Measurements from ENCODE around the gene AGAP9.
"Not testable (repeated sequence)": the region's sequence is repeated elsewhere in the genome, so short reads cannot be mapped to it uniquely, and the experiment has no call there.

Gene AGAP9

DNA sequence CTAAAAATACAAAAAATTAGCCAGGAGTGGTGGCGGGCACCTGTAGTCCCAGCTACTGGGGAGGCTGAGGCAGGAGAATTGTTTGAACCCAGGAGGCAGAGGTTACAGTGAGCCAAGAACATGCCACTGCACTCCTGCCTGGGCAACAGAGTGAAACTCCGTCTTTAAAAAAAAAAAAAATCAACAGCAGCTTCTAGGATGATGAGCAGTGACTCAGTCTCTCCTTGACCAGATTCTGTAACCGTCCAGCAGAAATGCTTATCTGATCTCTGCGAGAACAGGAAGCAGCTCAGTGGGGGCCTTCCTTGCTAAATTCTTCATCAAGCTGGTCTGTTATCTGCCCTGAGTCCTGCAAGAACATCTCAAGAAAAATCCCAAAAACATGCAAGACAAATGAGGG, 37.5 kb downstream of the AGAP9 start:
- not testable (repeated sequence) for DNase-seq

DNA sequence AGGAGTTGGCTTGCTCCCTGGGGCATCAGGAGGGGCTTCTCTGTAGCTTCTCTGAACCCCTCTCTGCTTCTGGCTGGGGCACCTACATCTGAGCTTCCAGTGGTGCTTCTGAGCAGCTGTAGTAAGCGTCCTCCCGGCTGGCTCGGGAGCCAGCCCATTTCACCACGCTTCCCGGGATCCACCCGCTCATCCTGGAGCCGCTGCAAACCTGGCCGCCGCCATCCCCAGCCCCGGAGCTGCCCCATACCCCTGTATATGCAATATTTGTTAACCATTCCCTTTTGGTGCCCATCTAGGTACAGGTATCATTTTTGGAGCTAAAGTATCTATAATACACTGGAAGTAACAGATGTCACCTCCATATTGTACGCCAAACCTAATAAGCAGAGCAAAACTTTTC, 38.7 kb downstream of the AGAP9 start:
- not testable (repeated sequence) for DNase-seq

DNA sequence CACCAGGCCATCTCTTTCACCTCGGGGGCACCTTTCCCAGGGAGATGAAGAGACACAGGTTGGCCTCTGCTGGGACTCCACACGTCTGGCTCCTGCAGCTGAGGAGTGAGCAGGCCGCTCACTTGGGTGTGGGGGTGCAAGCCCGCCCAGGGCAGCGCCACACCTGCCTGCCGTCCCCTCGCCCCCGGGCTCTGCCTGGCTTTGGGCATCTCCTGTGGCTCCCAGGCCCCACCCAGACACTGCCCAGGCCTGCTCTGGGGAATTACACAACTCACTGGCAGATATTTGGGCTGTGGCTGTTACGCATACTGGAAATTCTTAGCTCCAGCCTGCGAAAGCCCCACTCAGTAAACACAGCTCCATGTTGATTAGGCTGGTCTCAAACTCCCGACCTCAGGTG, 39.5 kb downstream of the AGAP9 start, which contains the start of gene ANXA8:
ANXA8 (minus strand) TSS at position 193 of the 400 bp plus-strand sequence; CDS start at position 11, 182 bp downstream.
- not testable (repeated sequence) for DNase-seq

DNA sequence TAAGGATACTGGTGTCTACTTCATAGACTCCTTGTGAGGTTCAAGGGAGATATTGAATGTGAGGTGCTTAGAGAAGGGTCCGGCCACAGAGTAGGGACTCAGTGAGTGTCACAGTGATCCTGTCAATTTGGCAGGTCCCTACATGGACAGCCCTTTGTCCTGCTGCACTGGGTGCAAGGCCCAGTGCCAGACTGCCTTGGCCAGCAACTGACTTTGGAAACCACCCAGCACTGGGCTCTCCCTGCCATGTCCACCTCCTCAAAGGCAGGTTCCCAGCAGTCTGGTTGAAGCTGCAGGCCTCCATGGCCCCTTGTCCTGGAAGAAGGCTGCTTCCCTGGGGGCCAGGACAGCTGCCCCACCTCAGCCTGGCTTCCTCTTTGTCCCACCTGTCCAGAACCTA, 41.1 kb downstream of the AGAP9 start:
- DNase-seq: not testable (repeated sequence)

DNA sequence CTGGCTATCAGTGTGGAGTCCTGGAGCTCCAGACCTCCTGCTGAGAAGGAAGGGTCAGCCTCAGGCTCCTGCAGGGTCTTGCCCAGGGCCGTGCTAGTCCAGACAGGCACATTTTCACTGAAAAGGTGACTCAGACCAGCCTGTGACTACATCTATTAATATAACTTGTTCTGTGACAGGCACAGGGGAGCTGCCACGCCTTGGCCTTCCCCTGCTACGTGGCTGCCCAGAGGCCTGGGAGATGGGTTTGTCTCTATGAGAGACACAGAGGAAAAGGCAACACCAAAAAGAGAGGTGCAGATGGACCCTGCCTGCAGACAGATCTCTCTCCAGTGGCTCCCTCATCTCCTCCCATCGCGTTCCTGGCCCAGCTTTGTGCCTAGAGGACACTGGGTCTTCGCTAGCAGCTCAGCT, 41.7 kb downstream of the AGAP9 start:
- DNase-seq: not testable (repeated sequence)

DNA sequence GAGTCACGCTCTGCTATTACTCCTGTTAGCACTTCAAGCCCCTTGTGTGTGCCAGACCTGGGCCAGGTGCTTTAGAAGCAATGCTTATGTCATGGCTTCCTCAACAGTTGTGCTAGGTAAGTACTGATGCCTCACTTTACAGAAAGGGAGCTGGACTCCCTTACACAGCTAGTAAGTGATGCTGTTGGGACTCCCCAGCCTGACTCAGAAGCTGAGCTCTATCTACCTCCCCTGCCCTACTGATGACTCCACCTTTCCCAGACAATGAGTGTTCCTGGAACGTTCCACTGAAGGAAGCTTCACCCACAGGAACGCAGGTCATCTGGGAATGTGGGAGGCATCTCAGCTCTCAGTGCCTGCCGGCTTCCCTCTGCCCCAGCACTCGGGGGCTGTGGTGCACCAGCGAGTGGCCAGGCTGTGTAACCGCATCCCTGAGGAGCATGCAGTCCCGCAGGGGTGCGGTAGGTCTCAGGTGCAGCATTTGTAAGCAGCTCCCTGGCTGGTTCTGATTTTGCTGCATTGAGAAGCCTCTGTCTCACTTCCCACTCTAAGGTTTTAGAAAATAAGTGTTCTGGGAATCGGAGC, 42.2 kb downstream of the AGAP9 start:
- DNase-seq: peak in 1 of 56 donors; percentile 12

DNA sequence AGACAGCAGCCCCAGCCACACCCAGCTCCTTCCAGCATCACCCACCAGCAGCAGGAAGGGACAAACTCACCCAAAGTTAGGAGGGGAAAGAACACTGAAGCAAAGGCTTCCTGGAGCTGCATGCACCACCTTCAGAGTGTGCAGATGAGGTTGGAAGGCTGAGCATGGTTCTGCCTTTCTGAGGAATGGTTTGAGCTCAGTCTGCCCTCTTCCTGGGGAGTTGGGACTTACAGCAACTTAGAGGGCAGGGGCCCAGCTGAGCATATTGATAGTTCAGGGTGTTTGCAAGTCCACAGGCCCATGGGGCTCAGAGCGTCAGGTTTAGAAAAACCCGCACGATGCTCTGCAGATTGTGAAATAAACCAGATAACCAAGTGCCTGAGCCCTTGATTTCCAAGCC, 43.3 kb downstream of the AGAP9 start:
- DNase-seq: not testable (repeated sequence)

DNA sequence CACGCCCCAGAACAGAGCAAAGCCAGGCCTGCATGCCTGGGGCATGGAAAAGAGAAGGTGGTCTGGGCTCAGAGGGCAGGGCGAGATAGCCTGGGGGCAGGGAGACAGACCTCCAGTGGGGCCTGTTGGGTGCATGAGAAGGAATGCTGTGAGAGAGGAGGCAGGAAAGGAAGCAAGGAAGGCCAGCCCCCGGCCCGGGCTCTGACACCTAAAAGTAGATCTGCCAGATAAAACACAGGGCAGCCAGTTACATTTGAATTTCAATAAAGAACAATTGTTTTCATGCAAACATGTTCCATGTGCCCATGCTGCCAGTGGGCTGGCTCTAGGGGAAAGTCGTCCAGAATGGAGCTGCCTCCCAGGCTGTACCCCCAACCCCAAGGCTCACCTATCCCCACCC, 45.3 kb downstream of the AGAP9 start:
- DNase-seq: not testable (repeated sequence)

DNA sequence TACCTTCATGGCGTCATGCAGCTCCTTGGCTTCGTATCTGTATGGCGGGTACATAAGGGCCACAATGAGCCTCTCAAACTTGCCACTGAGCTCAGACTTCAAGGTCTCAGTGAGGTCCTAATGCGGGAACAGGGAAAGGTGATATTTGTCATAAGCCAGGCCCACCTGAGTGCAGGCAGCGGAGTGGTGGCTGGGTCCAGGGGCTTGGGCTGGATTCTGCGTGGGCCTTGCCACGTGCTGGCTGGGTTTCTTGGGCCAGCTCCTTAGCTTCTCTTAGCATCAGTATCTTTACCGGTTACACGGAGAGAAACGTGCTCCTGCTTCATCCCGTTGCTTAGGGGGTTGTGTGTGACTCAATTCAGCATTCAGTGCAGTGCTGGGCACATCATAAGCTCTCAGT, 46.4 kb downstream of the AGAP9 start:
- not testable (repeated sequence) for DNase-seq

DNA sequence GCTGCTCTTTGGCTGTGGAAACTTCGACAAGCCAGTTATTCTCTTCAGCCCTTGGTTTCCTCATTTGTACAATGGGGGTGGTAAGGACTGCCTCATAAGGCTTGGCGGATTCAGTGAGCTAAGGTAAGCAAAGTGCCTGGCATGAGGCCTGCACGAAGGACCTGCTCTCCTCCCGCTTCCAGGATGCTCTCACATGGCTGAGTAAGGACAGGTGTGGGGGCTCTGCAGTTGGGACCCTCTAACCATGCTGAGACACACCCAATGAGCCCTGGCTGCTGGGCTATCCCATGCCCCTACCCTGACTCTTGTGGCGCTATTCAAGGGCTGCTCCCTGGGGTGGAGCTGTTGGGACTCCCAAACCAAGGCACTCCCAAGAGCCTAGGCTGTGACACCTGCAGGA, 48.3 kb downstream of the AGAP9 start:
- DNase-seq: not testable (repeated sequence)

DNA sequence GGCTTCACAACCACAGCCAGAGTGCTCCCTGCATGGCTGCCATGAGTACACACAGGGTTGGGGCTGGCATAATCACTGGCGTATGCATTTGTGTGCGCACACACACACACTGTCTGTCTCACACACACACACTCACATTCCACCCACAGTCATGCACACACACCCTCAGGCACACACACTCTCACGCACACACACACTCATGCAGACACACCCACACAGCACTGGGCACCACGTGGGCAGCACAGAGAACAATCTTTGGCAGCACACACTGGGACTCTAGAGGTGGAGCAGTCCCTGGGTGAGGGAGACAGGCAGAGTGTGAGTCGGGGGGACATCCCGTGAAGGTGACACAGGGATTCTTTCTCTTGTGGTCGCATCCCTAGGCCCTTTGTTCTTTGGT, 49.9 kb downstream of the AGAP9 start:
- not testable (repeated sequence) for DNase-seq

DNA sequence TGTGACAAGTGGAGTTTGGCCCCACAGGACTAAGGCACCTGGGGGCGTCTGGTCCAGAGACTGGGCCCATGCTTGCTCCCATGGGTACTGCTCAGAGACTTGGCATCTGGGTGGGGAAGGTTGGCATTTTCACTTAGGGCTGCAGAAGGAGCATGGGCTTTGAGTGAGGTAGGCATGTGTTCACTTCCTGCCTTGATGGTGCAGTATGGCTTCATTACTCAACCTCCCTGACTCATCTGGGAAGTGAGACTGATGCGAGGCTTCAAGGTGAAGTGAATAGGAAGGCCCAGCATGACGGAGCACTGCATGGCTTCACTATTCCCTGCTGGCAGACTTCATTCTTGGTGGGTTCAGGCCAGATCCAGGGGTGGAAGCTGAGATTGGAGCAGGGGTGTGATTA, 50.8 kb downstream of the AGAP9 start:
- DNase-seq: not testable (repeated sequence)

DNA sequence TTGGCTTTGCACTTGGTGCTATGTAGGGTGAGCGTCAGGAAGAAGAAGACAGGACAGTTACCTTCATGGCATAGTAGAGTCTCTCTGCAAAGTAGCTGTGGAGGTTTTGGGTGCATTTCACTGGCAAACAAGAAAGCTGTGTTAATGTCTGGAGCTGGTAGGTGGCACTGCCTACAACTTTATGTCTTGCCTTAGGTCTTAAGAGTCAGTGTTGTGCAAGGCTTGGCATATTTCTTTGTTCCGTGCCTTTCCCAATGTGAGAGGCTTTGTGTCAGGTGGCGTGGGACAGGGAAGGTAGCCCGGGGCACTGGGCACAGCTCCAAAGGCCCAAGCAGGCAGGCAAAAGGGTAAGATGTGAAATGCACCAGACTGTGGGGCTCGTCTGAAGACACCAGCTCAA, 51.4 kb downstream of the AGAP9 start:
- not testable (repeated sequence) for DNase-seq

DNA sequence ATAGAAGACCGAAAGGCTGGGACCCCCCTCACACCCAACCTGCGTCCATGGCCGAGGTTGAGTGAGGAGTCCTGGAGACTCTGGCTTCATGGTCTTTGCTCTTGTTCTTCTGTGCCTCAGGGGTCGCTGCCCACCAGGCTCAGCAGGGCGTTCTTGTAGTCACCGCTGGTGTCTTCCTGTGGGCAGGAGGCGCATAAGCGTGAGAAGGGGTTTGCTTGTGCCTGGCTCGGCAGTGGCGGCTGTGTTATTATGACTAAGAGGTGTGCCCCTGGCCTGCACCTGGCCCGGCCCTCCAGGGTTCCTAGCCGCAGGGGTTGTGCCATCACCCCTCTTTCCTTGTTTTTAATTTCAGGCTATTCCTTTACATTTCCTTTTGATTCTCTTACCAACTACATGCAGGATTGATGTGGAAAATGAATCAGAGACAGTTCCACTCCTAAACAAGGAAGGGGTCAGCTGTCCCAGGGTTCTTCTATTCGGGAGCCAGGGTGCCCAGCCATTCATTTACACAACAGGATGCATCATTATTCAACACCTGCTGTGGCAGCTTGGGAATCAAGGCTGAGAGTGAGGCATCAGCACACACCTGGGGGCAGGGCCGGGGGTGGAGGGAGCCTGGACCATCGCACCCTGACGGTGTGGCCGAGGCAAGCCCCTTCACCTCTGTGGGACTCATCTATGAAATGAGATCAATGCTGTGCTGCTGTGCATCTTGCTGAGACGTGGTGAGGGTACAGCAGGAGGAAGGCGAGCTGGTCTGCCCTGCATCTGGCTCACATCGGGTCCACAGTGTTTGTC, 54.5 kb downstream of the AGAP9 start:
- DNase-seq: not testable (repeated sequence)

DNA sequence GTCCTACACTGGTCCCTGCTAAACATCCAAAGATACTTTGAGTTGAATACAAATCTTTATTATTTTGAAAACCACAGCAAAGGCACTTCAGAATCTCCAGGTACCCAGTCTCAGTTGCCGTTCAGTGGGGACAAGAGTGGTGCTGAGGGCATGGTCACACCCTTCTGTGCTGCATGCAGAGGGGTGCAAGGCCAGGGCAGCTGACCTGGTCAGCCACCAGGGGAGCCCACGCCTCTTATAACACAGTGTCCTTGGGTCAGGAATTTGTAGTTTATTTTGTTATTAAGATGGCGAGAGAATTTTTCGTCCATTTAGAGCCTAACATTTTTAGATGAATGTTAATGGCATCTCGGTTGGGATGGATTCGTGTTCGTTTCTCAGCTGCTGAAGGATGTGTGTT, 55.5 kb downstream of the AGAP9 start:
- not testable (repeated sequence) for DNase-seq

DNA sequence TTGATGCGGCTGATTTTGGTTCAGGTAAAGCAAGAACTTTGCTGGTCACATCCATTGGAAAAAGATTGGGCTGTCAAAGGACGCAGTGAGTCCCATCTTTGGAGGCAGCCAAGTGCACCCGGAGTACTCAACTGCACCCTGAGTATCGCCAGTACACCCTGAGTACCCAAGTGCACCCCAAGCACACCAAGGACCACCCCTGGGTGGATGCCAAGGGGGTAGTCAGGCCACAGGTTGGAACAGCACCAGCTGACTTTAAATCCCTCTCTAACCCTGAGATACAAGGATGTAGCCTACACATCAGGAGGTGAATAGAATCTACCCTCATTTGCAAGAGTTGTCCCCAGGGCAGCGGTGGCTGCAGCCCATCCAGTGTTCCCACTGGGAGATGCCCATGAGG, 56.0 kb downstream of the AGAP9 start:
- DNase-seq: not testable (repeated sequence)

DNA sequence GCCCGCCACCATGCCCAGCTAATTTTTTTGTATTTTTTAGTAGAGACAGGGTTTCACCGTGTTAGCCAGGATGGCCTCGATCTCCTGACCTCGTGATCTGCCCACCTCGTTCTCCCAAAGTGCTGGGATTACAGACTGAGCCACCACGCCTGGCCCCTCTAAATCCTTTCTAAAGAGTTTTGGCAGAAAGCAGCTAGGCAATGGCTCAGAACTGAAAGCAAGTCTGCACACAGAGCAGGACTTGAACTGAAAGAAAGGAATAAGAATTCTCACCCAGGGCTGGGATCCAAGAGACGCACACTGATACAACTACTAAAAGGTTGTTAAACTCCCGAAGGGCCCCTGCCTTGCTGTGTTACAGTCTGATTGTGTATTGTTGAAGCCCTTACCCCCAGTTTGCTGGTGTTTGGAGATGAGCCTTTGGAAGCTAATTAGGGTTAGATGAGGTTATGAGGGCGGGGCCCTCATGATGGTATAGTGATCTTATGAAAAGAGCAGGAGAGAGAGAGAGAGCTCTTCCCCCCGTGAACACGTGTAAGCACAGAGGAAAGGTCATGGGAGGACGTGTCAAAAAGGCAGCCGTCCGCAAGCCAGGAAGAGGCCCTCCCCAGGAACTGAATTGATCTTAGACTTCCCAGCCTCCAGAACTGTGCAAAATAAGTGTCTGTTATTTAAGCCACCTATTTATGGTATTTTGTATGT, 58.1 kb downstream of the AGAP9 start:
- DNase-seq: not testable (repeated sequence)

DNA sequence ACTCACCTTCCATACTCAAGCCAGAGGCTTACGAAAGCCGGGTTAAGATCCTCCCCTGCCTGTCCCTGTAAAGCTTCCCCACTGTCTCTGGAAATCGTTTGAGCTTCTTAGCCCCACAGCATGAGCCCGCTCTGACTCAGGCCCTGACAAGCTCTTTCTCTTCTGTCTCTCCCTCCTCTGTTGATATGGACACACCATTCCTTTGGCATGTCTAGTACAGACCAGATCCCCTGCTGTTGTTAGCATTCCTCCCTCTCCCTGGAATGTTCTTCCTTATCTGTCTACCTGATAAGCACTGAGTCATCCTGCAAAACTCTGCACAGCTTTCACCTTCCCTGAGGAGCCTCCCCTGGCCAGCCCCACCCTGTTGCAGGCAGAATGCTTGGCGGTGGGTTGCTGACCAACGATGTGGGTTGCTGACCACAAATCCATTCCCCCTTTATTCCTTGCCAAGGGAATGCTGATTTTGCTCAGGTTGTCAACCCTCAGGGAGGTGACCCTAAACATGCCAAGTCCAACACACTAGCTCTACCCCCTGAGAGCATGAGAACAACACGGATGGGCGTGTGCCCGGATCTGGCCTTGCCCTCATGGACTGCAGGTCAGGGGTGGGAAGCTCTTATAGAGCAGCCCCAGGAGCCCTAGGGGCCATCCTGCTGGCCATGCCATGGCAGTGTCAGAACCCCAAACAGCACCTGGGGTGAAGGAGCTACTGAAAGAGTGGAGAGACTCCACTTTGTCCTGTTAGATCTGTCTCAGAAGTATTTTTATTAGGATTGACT, 60.7 kb downstream of the AGAP9 start:
- DNase-seq: not testable (repeated sequence)

DNA sequence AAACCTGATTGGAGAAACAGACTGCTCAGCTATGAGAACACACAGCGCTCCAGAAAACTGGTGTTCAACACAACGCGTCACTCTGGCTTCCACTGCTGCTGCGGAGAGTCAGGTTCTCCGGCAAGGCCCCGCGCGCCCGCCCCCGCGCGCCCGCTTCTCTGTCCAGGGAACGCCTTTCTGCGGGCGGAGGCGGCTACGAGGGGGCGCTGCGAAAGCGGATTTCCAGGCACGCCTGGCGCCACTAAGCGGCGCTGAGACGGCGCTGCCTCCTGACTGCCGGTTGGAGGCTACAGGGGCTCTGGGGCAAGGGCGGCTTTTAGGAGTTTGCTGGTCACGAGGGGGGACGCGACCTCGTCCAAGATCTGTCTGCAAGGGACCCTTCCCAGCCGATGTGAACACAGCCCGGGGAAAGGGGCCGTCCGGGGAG, 62.2 kb downstream of the AGAP9 start:
- DNase-seq: peak in 11 of 56 donors; percentile 7 to 50 (median 24)

DNA sequence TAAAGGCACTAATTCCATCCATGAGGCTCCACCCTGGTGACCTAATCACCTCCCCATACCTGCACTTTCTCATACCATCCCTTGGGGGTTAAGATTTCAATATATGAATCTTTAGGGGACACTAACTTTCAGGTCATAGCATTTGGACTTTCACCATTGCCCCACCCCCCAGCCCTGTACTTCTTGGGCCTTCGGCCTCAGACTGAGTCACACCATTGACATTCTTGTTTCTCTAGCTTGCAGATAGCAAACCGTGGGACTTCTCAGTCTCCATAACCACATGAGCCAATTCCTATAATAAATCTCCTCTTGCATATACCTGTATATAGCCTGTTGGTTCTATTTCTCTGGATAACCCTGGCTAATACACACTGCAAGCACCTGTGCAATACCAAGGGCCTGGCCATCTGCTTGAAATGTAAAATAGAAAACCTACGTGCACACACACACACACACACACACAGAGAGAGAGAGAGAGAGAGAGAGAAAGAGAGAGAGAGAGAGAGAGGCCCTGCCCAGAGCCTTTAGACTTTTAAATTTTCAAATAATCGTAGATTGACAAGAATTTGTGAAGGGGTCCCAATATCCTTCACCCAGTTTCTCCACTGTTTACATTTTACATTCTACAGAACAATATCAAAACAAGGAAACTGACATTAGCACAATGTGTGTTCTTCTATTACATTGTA, 64.8 kb downstream of the AGAP9 start:
- DNase-seq: no peak

DNA sequence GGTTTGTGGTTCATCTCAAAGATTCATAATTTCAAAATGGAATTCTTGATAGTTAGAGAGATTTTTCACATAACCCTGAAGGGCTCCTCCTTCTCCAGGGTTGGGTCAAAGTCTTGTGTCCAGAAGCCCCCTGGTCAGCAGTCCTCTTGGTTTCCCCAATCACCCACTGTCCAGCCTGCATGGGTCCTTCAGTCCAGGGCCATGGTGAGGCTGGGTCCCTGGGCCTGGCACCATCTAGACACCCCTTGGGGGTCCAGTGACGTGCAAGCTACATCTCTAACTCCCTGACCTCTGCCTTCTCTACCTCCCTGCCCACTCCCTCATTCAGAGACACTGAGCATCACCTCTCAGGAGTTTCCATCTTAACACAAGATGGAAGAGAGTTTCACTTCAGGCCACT, 65.6 kb downstream of the AGAP9 start:
- DNase-seq: no peak

Measured in nucleus accumbens (tissue), 56 donors.